Measurements from ENCODE around the gene IL12RB1. TPM values are rescaled to one million over a fixed set of nuclear protein-coding genes. Genes with fewer than 3 reads are reported as not detected.
A peak's percentile ranks its signal among the peaks of the same experiment; 100 is the strongest.

The IL12RB1 gene
- polyA plus RNA-seq (ENCODE audit: insufficient read length in 12 of 12), result under 1 TPM in 10 of 12 donors, not detected in 2; 0.21 to 0.58 (median 0.32) TPM
- long read RNA-seq, donor 1, result 0 reads
- long read RNA-seq, donor 2, result 0 reads
- long read RNA-seq, donor 3, partial matches to known transcripts, result 12 of 12 reads
- long read RNA-seq, donor 3, other reads (novel, unspliced or antisense), result 0 of 12 reads
- long read RNA-seq, donor 4, result 0 reads
- long read RNA-seq, donor 5, result 0 reads
- long read RNA-seq, donor 6, result 0 reads
- long read RNA-seq, donor 7, result 0 reads
- long read RNA-seq, donor 8, result 0 reads
- long read RNA-seq, donor 9, result 0 reads
- long read RNA-seq, donor 10, result 0 reads
- long read RNA-seq, donor 11, result 0 reads

GRCh38 chr19:18086590-18087138, at the start of gene IL12RB1:
Gene IL12RB1, minus strand, starts transcription at chr19:18086934. Its CDS starts 111 bp downstream, at chr19:18086823.
- DNase-seq, result no peak

- no peak for DNase-seq
Observed at GRCh38 chr19:18135712-18136584, 49.2 kb upstream of the IL12RB1 start.

- no peak for DNase-seq
Observed at GRCh38 chr19:18131841-18132596, 45.3 kb upstream of the IL12RB1 start.

- DNase-seq, result no peak
Observed at GRCh38 chr19:18130523-18131242, 43.9 kb upstream of the IL12RB1 start.

- DNase-seq, result no peak
Observed at GRCh38 chr19:18128805-18129204, 42.1 kb upstream of the IL12RB1 start.

GRCh38 chr19:18128044-18128443, 41.3 kb upstream of the IL12RB1 start:
- DNase-seq, result no peak

- no peak for DNase-seq
Observed at GRCh38 chr19:18126097-18126496, 39.4 kb upstream of the IL12RB1 start.

- DNase-seq, result no peak
Observed at GRCh38 chr19:18123819-18124218, 37.1 kb upstream of the IL12RB1 start.

- no peak for DNase-seq
Observed at GRCh38 chr19:18122860-18123795, 36.4 kb upstream of the IL12RB1 start.

- no peak for DNase-seq
Observed at GRCh38 chr19:18122424-18122823, 35.7 kb upstream of the IL12RB1 start.

GRCh38 chr19:18121166-18121565, 34.4 kb upstream of the IL12RB1 start:
- DNase-seq, result no peak

- no peak for DNase-seq
Observed at GRCh38 chr19:18120127-18120526, 33.4 kb upstream of the IL12RB1 start.

GRCh38 chr19:18119717-18120105, 33.0 kb upstream of the IL12RB1 start:
- DNase-seq, result no peak

GRCh38 chr19:18119013-18119716, 32.4 kb upstream of the IL12RB1 start:
- peak; percentile 59 for DNase-seq

- DNase-seq, result no peak
Observed at GRCh38 chr19:18118420-18119012, 31.8 kb upstream of the IL12RB1 start.

- peak; percentile 85 for DNase-seq
Observed at GRCh38 chr19:18117692-18118378, 31.1 kb upstream of the IL12RB1 start.

GRCh38 chr19:18117364-18117691, 30.6 kb upstream of the IL12RB1 start:
- no peak for DNase-seq

- DNase-seq, result no peak
Observed at GRCh38 chr19:18114483-18114882, 27.7 kb upstream of the IL12RB1 start.
